SIG-M5 treated with dmso at 0.1 percent for 504 hours (cell line): ENCODE measurements around the gene IRAK4.

Source experiments
- DNase-seq: peaks from one replicate; lab custom pipeline; 2025; ENCODE audit not compliant: unreplicated experiment; lab: John Stamatoyannopoulos, UW

The IRAK4 gene

GRCh38 chr12:43835656-43836474, 77.1 kb downstream of the IRAK4 start, which contains the start of gene TMEM117:
Gene TMEM117 (plus strand): TSS chr12:43836081.
- peak; percentile 38 for DNase-seq

DNA sequence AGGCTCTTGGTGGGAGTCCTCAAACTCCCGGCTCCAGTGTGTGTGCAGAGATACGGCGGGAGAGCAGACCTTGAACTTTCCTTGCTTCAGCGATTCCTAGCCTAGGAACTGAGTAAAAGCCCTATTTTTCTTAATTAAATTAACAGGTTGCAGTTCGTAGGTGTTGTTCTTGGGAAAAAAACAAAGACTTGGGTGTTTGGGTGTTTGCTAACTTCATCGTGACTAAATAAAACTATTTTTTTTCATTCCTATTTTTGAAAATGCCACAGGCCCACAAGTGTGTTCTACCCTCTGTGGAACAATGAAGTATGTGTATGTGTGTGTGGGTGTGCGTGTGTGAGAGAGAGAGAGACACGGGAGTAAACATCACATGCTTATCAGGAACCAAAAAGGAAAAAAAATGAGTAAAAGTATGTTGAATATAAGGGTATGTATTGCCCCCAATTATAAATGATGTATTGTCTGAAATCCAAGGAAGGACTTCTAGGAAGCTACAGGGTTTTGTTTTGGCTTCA, 77.8 kb downstream of the IRAK4 start:
- DNase-seq, result no peak
